Astrocyte (in vitro differentiated cells and primary cell): ENCODE results near the gene TGFB3. TPM values are rescaled to one million over a fixed set of nuclear protein-coding genes. Genes with fewer than 3 reads are reported as not detected.

Experiments used
- DNase-seq: peaks from one replicate; pipeline ENCODE4 v3.0.0-alpha.2; 2010; ENCODE audit warnings: low read depth
- FAIRE-seq: peaks from 2 replicates; lab custom pipeline; 2011; peaks lifted over from hg19 to GRCh38; lab: Jason Lieb, UNC
- H2AFZ ChIP-seq: 2 replicates; pipeline ENCODE4 v1.6.0; 2012; ENCODE audit warnings: low read depth, low read length, inconsistent platforms
- H3K27ac ChIP-seq: 2 replicates; pipeline ENCODE4 v1.5.1; 2011; ENCODE audit warnings: low read depth, low read length, inconsistent platforms
- H3K27me3 ChIP-seq: 2 replicates; pipeline ENCODE4 v1.6.0; 2011; ENCODE audit warnings: low read length, inconsistent platforms; ENCODE audit not compliant: insufficient read depth
- H3K36me3 ChIP-seq: 2 replicates; pipeline ENCODE4 v1.5.1; 2011; ENCODE audit warnings: low read length, inconsistent platforms; ENCODE audit not compliant: insufficient read depth
- H3K4me1 ChIP-seq: 2 replicates; pipeline ENCODE4 v1.5.1; 2011; ENCODE audit warnings: low read length, inconsistent platforms; ENCODE audit not compliant: insufficient read depth
- H3K4me2 ChIP-seq: 2 replicates; pipeline ENCODE4 v1.6.0; 2012; ENCODE audit warnings: low read length, inconsistent platforms
- H3K4me3 ChIP-seq: 2 replicates; pipeline ENCODE4 v1.5.1; 2011; ENCODE audit warnings: low read depth, mild to moderate bottlenecking, low read length, inconsistent platforms; ENCODE audit not compliant: insufficient read depth
- H3K79me2 ChIP-seq: 2 replicates; pipeline ENCODE4 v1.6.0; 2012; ENCODE audit warnings: mild to moderate bottlenecking, low read length, inconsistent platforms; ENCODE audit not compliant: insufficient read depth
- H3K9ac ChIP-seq: 2 replicates; pipeline ENCODE4 v1.6.0; 2012; ENCODE audit warnings: mild to moderate bottlenecking, low read length, inconsistent platforms
- H3K9me3 ChIP-seq: 2 replicates; pipeline ENCODE4 v1.5.1; 2012; ENCODE audit warnings: low read depth, mild to moderate bottlenecking, low read length, inconsistent platforms; ENCODE audit not compliant: insufficient read depth
- H4K20me1 ChIP-seq: 2 replicates; pipeline ENCODE4 v1.6.0; 2012; ENCODE audit warnings: low read length, inconsistent platforms; ENCODE audit not compliant: insufficient read depth
- H3K27ac Mint-ChIP-seq: one replicate; pipeline ENCODE4 v1.8.0; 2021; ENCODE audit warnings: mild to moderate bottlenecking, mixed read lengths; ENCODE audit not compliant: unreplicated experiment
- H3K27me3 Mint-ChIP-seq: one replicate; pipeline ENCODE4 v1.8.0; 2021; ENCODE audit warnings: low read depth, mixed read lengths; ENCODE audit not compliant: unreplicated experiment
- H3K36me3 Mint-ChIP-seq: one replicate; pipeline ENCODE4 v1.8.0; 2021; ENCODE audit warnings: low read depth, mixed read lengths; ENCODE audit not compliant: unreplicated experiment
- H3K4me1 Mint-ChIP-seq: one replicate; pipeline ENCODE4 v1.8.0; 2021; ENCODE audit warnings: low read depth, mixed read lengths; ENCODE audit not compliant: unreplicated experiment
- H3K4me3 Mint-ChIP-seq: one replicate; pipeline ENCODE4 v1.8.0; 2021; ENCODE audit warnings: mild to moderate bottlenecking, moderate library complexity, mixed read lengths; ENCODE audit not compliant: unreplicated experiment
- H3K9me3 Mint-ChIP-seq: one replicate; pipeline ENCODE4 v1.8.0; 2021; ENCODE audit warnings: mild to moderate bottlenecking, mixed read lengths; ENCODE audit not compliant: unreplicated experiment
- EZH2 ChIP-seq: IDR thresholded peaks from 2 replicates; pipeline ENCODE4 v1.6.1; 2012; ENCODE audit warnings: mild to moderate bottlenecking, low read length, inconsistent platforms; ENCODE audit not compliant: insufficient read depth
- total RNA-seq: library from RNA; stranded (reverse); gene quantifications from 2 replicates; pipeline ENCODE4 v1.2.1, GENCODE V29; 2021
- TF ChIP-seq, protein P1 (sequence below): IDR thresholded peaks from 2 replicates; pipeline ENCODE4 v1.5.1; 2011; ENCODE audit warnings: low read depth, mild to moderate bottlenecking, inconsistent platforms, low read length, moderate library complexity; ENCODE audit not compliant: insufficient read depth

The TGFB3 gene
- total RNA-seq, 1 donor from 2014 or later, result 30.5 TPM

GRCh38 chr14:76015668-76016067, 33.9 kb upstream of the TGFB3 start:
- Histone ChIP-seq H3K4me1 (no peaks in the 10 kb centered on the region), H2AFZ (no peak overlapping the region), H3K36me3 (peaks cover 4% of the 10 kb centered on the region), H3K9me3 (no peaks in the 10 kb centered on the region), H4K20me1 (peaks cover 22% of the 10 kb centered on the region), H3K4me2 (no peak overlapping the region), H3K9ac (no peak overlapping the region), H3K4me3 (no peak overlapping the region), H3K79me2 (peaks cover 7% of the 10 kb centered on the region), H3K27ac (no peak overlapping the region), H3K27me3 (no peaks in the 10 kb centered on the region)
- H3K27me3 Mint-ChIP-seq, result no peaks in the 10 kb centered on the region
- no peak for FAIRE-seq
- H3K4me3 Mint-ChIP-seq, result no peak overlapping the region
- TF ChIP-seq, protein P1, sequence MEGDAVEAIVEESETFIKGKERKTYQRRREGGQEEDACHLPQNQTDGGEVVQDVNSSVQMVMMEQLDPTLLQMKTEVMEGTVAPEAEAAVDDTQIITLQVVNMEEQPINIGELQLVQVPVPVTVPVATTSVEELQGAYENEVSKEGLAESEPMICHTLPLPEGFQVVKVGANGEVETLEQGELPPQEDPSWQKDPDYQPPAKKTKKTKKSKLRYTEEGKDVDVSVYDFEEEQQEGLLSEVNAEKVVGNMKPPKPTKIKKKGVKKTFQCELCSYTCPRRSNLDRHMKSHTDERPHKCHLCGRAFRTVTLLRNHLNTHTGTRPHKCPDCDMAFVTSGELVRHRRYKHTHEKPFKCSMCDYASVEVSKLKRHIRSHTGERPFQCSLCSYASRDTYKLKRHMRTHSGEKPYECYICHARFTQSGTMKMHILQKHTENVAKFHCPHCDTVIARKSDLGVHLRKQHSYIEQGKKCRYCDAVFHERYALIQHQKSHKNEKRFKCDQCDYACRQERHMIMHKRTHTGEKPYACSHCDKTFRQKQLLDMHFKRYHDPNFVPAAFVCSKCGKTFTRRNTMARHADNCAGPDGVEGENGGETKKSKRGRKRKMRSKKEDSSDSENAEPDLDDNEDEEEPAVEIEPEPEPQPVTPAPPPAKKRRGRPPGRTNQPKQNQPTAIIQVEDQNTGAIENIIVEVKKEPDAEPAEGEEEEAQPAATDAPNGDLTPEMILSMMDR, result no peak
- TF ChIP-seq EZH2, result no peak
- H3K4me1 Mint-ChIP-seq, result peaks cover 10% of the 10 kb centered on the region
- DNase-seq, result peak; percentile 62
- peaks cover 43% of the 10 kb centered on the region for H3K36me3 Mint-ChIP-seq
- H3K27ac Mint-ChIP-seq, result no peak overlapping the region
- peaks cover 11% of the 10 kb centered on the region for H3K9me3 Mint-ChIP-seq

DNA sequence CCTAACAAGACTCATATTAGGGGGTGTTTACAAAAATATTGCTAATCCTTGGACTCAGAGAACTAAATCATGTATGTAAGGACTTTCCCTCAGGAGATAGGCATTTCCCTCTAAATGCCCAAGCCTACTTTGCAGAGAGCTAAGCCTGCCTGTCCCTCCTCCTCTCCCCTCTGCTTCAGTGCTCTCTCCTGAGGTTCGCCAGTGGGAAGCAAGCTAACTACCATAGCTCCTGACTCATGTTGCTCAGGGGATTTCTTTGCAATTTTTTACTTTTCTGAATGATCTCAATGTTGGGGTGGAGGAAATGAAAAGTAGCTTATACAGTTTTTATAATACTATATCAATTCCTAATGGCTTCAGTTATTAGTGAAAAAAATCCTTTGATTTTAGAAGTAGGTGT, 33.4 kb upstream of the TGFB3 start:
- H3K4me2 ChIP-seq, result no peak overlapping the region
- Mint-ChIP-seq H3K4me1 (peaks cover 10% of the 10 kb centered on the region), H3K9me3 (peaks cover 10% of the 10 kb centered on the region), H3K4me3 (no peak overlapping the region), H3K27me3 (no peaks in the 10 kb centered on the region), H3K27ac (no peak overlapping the region), H3K36me3 (peaks cover 38% of the 10 kb centered on the region)
- H3K9ac ChIP-seq, result no peak overlapping the region
- peaks cover 5% of the 10 kb centered on the region for H3K36me3 ChIP-seq
- TF ChIP-seq, protein P1, result no peak
- TF ChIP-seq EZH2, result no peak
- H2AFZ ChIP-seq, result no peak overlapping the region
- H4K20me1 ChIP-seq, result peaks cover 17% of the 10 kb centered on the region
- no peak overlapping the region for H3K4me3 ChIP-seq
- peaks cover 4% of the 10 kb centered on the region for H3K79me2 ChIP-seq
- no peaks in the 10 kb centered on the region for H3K9me3 ChIP-seq
- no peak for FAIRE-seq
- H3K27me3 ChIP-seq, result no peaks in the 10 kb centered on the region
- no peak overlapping the region for H3K27ac ChIP-seq
- no peak for DNase-seq
- H3K4me1 ChIP-seq, result no peaks in the 10 kb centered on the region

GRCh38 chr14:76012354-76012753, 30.6 kb upstream of the TGFB3 start:
- Mint-ChIP-seq H3K4me1 (peaks cover 16% of the 10 kb centered on the region), H3K36me3 (peaks cover 26% of the 10 kb centered on the region), H3K9me3 (no peaks in the 10 kb centered on the region), H3K27me3 (no peaks in the 10 kb centered on the region), H3K27ac (no peak overlapping the region), H3K4me3 (no peak overlapping the region)
- no peak overlapping the region for H3K4me3 ChIP-seq
- peaks cover 7% of the 10 kb centered on the region for H3K36me3 ChIP-seq
- no peaks in the 10 kb centered on the region for H3K9me3 ChIP-seq
- peaks cover 22% of the 10 kb centered on the region for H4K20me1 ChIP-seq
- no peak overlapping the region for H3K9ac ChIP-seq
- TF ChIP-seq, protein P1, result no peak
- TF ChIP-seq EZH2, result no peak
- FAIRE-seq (no peak), DNase-seq (peak; percentile 30)
- H3K4me2 ChIP-seq, result no peak overlapping the region
- no peaks in the 10 kb centered on the region for H3K4me1 ChIP-seq
- H3K27ac ChIP-seq, result no peak overlapping the region
- H3K79me2 ChIP-seq, result no peaks in the 10 kb centered on the region
- H3K27me3 ChIP-seq, result no peaks in the 10 kb centered on the region
- H2AFZ ChIP-seq, result no peak overlapping the region
